Brain microvascular endothelial cell (primary cell): ENCODE results near the gene CCDC12.

ENCODE experiments used
- DNase-seq: peaks from one replicate; pipeline ENCODE4 v3.0.0-alpha.2; 2020
- H3K27ac ChIP-seq: fragments of 250-450 bp; sonication (Bioruptor Pico); 2 replicates; pipeline ENCODE4 v1.5.1; 2020; ENCODE audit warnings: mild to moderate bottlenecking, moderate library complexity
- H3K27me3 ChIP-seq: fragments of 250-450 bp; sonication (Bioruptor Pico); replicated peaks from 2 replicates; pipeline ENCODE4 v1.5.1; 2020; ENCODE audit warnings: mild to moderate bottlenecking
- H3K36me3 ChIP-seq: fragments of 250-450 bp; sonication (Bioruptor Pico); replicated peaks from 2 replicates; pipeline ENCODE4 v1.5.1; 2020; ENCODE audit warnings: mild to moderate bottlenecking
- H3K4me3 ChIP-seq: 2 replicates; pipeline ENCODE4 v1.5.1; 2011; ENCODE audit warnings: low read depth, mild to moderate bottlenecking, control low read depth, low read length, moderate library complexity
- CTCF ChIP-seq: IDR thresholded peaks from 2 replicates; pipeline ENCODE4 v1.5.1; 2011; ENCODE audit warnings: low read depth, mild to moderate bottlenecking, moderate library complexity, low read length, control low read depth, inconsistent platforms; ENCODE audit errors: missing control alignments
- in situ Hi-C: cut with HindIII; loops from 2 replicates; pipeline ENCODE4 v1.10.0; 2017; ENCODE audit warnings: low sequenced_read_pairs, low pct_ligation_motif_present

Gene CCDC12

GRCh38 chr3:47009225-47010110 is 32.9 kb upstream of the CCDC12 start:
- in situ Hi-C loops = no loop called here
- no peak for TF ChIP-seq CTCF
- H3K27me3 ChIP-seq = no peaks in the 10 kb centered on the region
- H3K27ac ChIP-seq = peak overlapping the region; percentile 75
- H3K36me3 ChIP-seq = no peaks in the 10 kb centered on the region
- H3K4me3 ChIP-seq = peak overlapping the region; percentile 62
- DNase-seq = peak; percentile 83

DNA sequence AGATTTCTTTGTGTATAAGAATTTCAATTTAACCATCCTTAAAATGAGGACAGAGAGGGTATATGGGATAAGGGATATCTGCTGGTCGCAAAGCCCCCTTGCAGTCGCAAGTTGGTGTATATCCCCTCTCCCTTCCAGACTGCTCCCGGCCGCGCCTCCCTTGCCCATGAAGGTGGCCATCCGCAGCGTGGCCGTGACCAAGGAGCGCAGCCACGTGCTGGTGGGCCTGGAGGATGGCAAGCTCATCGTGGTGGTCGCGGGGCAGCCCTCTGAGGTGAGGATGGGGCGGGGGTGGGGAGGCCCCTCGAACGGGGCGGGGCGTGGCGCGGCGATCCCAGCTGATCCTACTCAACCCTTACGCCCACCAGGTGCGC is 32.3 kb upstream of the CCDC12 start:
- no peak for TF ChIP-seq CTCF
- Histone ChIP-seq H3K4me3 (peak overlapping the region; percentile 62), H3K27ac (no peak overlapping the region), H3K27me3 (no peaks in the 10 kb centered on the region), H3K36me3 (peaks cover 2% of the 10 kb centered on the region)
- in situ Hi-C loops = no loop called here
- DNase-seq = no peak

- no peaks in the 10 kb centered on the region for H3K27me3 ChIP-seq
- H3K4me3 ChIP-seq = no peak overlapping the region
- no peak overlapping the region for H3K27ac ChIP-seq
- H3K36me3 ChIP-seq = peaks cover 2% of the 10 kb centered on the region
- in situ Hi-C loops = no loop called here
- DNase-seq = no peak
- TF ChIP-seq CTCF = no peak
These were observed 31.8 kb upstream of the CCDC12 start for GRCh38 chr3:47008234-47008796.

GRCh38 chr3:47007482-47008233 is 31.1 kb upstream of the CCDC12 start:
- H3K36me3 ChIP-seq = peaks cover 2% of the 10 kb centered on the region
- TF ChIP-seq CTCF = no peak
- DNase-seq = no peak

DNA sequence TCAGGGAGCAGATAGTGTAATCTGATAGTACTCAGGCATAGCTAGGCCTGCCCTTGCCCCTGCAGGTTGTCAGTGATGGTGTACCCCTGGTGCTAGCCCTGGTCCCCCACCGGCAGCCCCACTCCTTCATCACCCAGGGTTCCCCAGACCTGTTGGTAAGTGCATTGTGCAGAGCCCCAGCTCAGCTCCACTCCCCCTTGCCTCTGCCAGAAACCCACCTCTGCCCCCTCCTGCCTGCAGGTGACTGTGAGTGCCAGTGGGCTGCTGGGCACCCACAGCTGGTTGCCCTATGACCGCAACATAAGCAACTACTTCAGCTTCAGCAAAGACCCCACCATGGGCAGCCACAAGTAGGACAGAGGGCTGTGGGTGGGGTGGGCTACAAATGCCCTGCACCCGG is 30.5 kb upstream of the CCDC12 start:
- in situ Hi-C loops = no loop called here
- no peak overlapping the region for H3K4me3 ChIP-seq
- DNase-seq = no peak
- no peaks in the 10 kb centered on the region for H3K27me3 ChIP-seq
- TF ChIP-seq CTCF = no peak
- H3K27ac ChIP-seq = no peak overlapping the region
- H3K36me3 ChIP-seq = peaks cover 6% of the 10 kb centered on the region

More at GRCh38 chr3:47007482-47008233, 31.1 kb upstream of the CCDC12 start:
- in situ Hi-C loops = no loop called here
- no peaks in the 10 kb centered on the region for H3K27me3 ChIP-seq
- no peak overlapping the region for H3K4me3 ChIP-seq
- H3K27ac ChIP-seq = no peak overlapping the region
